MCF 10A (cell line): ENCODE measurements around the gene FZD1. TPM values are rescaled to one million over a fixed set of nuclear protein-coding genes. Genes with fewer than 3 reads are reported as not detected.
"Not testable (repeated sequence)": the region's sequence is repeated elsewhere in the genome, so short reads cannot be mapped to it uniquely, and the experiment has no call there.

Experiments used
- BruUV-seq: library from RNA; stranded (reverse); fragments of 400-500 nt; replicated peaks from 2 replicates; lab custom pipeline; 2021; lab: Mats Ljungman, UMichigan
- CTCF ChIA-PET: fragments of 300-600 bp; sonication (Branson Sonifier 250); formaldehyde crosslinking; extraction: SDS; loops from one replicate; lab custom pipeline; 2021; ENCODE audit warnings: antibody characterized with exemption, inconsistent platforms; lab: Yijun Ruan, JAX
- POLR2A ChIA-PET: fragments of 300-600, 350-650 bp; sonication (Branson Sonifier 250); formaldehyde crosslinking; extraction: SDS; loops from one replicate; lab custom pipeline; 2020; ENCODE audit warnings: antibody characterized with exemption, inconsistent platforms; lab: Yijun Ruan, JAX
- DNase-seq: peaks from one replicate; pipeline ENCODE4 v3.0.0-alpha.2; 2018; ENCODE audit not compliant: unreplicated experiment
- H3K27ac Mint-ChIP-seq: one replicate; pipeline ENCODE4 v1.8.0; 2022; ENCODE audit warnings: mild to moderate bottlenecking, low read depth, mixed read lengths; ENCODE audit not compliant: unreplicated experiment
- H3K27me3 Mint-ChIP-seq: one replicate; pipeline ENCODE4 v1.8.0; 2022; ENCODE audit warnings: mixed read lengths; ENCODE audit not compliant: insufficient read depth, unreplicated experiment
- H3K36me3 Mint-ChIP-seq: one replicate; pipeline ENCODE4 v1.8.0; 2022; ENCODE audit warnings: mild to moderate bottlenecking, moderate library complexity, mixed read lengths; ENCODE audit not compliant: insufficient read depth, unreplicated experiment
- H3K4me1 Mint-ChIP-seq: one replicate; pipeline ENCODE4 v1.8.0; 2022; ENCODE audit warnings: mixed read lengths; ENCODE audit not compliant: insufficient read depth, unreplicated experiment
- H3K4me3 Mint-ChIP-seq: one replicate; pipeline ENCODE4 v1.8.0; 2022; ENCODE audit warnings: mild to moderate bottlenecking, moderate library complexity, mixed read lengths; ENCODE audit not compliant: unreplicated experiment
- H3K9me3 Mint-ChIP-seq: one replicate; pipeline ENCODE4 v1.8.0; 2022; ENCODE audit warnings: mixed read lengths; ENCODE audit not compliant: unreplicated experiment
- CTCF ChIP-seq: fragments of 200-600 bp; IDR thresholded peaks from one replicate; pipeline ENCODE4 v1.8.0; 2022; ENCODE audit warnings: antibody characterized with exemption, mild to moderate bottlenecking; ENCODE audit not compliant: unreplicated experiment
- intact Hi-C: fragments of 100-400 bp; cut with micrococcal nuclease; formaldehyde crosslinking; loops from 2 replicates; pipeline ENCODE4 v1.14.1; 2022
- total RNA-seq: library from RNA; stranded (reverse); gene quantifications from 2 replicates; pipeline ENCODE4 v1.2.3, GENCODE V29; 2022

FZD1 gene
- total RNA-seq, 1 experiment from 2014 or later = 3.3 TPM

DNA sequence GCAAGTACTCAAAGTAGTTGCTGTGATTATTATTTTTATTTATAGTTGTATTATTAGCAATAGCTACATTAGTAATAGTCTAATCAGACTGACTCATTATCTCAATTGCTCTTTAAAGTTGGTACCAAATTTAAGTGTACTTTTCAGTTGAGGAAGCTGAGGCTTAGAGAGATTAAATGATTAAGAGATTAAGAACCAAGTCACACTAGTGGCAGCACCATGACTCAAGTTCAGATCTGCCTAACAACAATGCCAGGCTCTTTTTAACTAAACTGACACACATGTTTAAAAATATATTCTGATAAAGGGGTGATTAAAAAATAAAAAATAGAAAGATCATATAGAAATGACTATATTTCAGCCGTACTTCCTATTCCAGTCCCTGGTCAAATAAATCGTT, 42.0 kb downstream of the FZD1 start:
- Mint-ChIP-seq H3K27ac (no peak overlapping the region), H3K9me3 (peaks cover 15% of the 10 kb centered on the region), H3K36me3 (no peaks in the 10 kb centered on the region), H3K4me1 (peaks cover 4% of the 10 kb centered on the region), H3K4me3 (no peak overlapping the region), H3K27me3 (no peaks in the 10 kb centered on the region)
- no peak for DNase-seq
- intact Hi-C loops = no loop called here
- no peak for TF ChIP-seq CTCF
- CTCF ChIA-PET = interaction anchor here (0.6 to 0.7 kb wide), 2 partner anchors 17 to 126 kb away, joined by 3 to 4 read pairs; no protein-coding TSS in a partner anchor
- POLR2A ChIA-PET = no interaction called here
- BruUV-seq = no TSS peak

- no peak overlapping the region for H3K4me3 Mint-ChIP-seq
- peaks cover 6% of the 10 kb centered on the region for H3K4me1 Mint-ChIP-seq
- H3K27me3 Mint-ChIP-seq = no peaks in the 10 kb centered on the region
- H3K36me3 Mint-ChIP-seq = no peaks in the 10 kb centered on the region
- BruUV-seq = no TSS peak
- DNase-seq = no peak
- no peak overlapping the region for H3K27ac Mint-ChIP-seq
- CTCF ChIA-PET = no interaction called here
- peaks cover 15% of the 10 kb centered on the region for H3K9me3 Mint-ChIP-seq
- POLR2A ChIA-PET = no interaction called here
- TF ChIP-seq CTCF = no peak
- intact Hi-C loops = no loop called here
Measured at GRCh38 chr7:91307467-91307866, 43.2 kb downstream of the FZD1 start.

- H3K4me3 Mint-ChIP-seq, H3K27me3 Mint-ChIP-seq, H3K4me1 Mint-ChIP-seq, intact Hi-C loops, DNase-seq, H3K36me3 Mint-ChIP-seq, POLR2A ChIA-PET, H3K27ac Mint-ChIP-seq, BruUV-seq, CTCF ChIA-PET: not testable (repeated sequence)
- peaks cover 15% of the 10 kb centered on the region for H3K9me3 Mint-ChIP-seq
Measured at GRCh38 chr7:91308191-91308590, 44.0 kb downstream of the FZD1 start.

GRCh38 chr7:91310830-91311460, 46.7 kb downstream of the FZD1 start:
- intact Hi-C loops = no loop called here
- no peaks in the 10 kb centered on the region for H3K36me3 Mint-ChIP-seq
- CTCF ChIA-PET = no interaction called here
- POLR2A ChIA-PET = no interaction called here
- no peak overlapping the region for H3K4me3 Mint-ChIP-seq
- DNase-seq = peak; percentile 56
- TF ChIP-seq CTCF = no peak
- no TSS peak for BruUV-seq
- no peak overlapping the region for H3K27ac Mint-ChIP-seq
- H3K4me1 Mint-ChIP-seq = peaks cover 6% of the 10 kb centered on the region
- no peaks in the 10 kb centered on the region for H3K27me3 Mint-ChIP-seq
- H3K9me3 Mint-ChIP-seq = peaks cover 15% of the 10 kb centered on the region
